Liver (tissue), 3 donors: ENCODE measurements around the gene MTCH1.

Experiments used
- CTCF ChIP-seq: fragments of 150-350 bp; IDR thresholded peaks from 2 replicates; pipeline ENCODE4 v1.5.1; 2017; ENCODE audit warnings: improper control_type of control experiment, low read depth, low read length; ENCODE audit not compliant: missing input control
- EGR1 ChIP-seq, 2 donors: IDR thresholded peaks; 2 replicates each; pipeline ENCODE4 v1.6.1; 2016 to 2018; ENCODE audit warnings: antibody characterized with exemption in 2 of 2, low read depth in 2 of 2
- GABPA ChIP-seq, 2 donors: IDR thresholded peaks in 1 of 2; conservative IDR thresholded peaks in 1 of 2; 2 replicates each; pipeline ENCODE4 v1.6.1; 2016; ENCODE audit warnings: antibody characterized with exemption in 2 of 2, mild to moderate bottlenecking in 1 of 2, moderate library complexity in 1 of 2
- JUND ChIP-seq, 2 donors: IDR thresholded peaks; 2 replicates each; pipeline ENCODE4 v1.6.1; 2016; ENCODE audit warnings: antibody characterized with exemption in 2 of 2
- NR2F2 ChIP-seq: IDR thresholded peaks from 2 replicates; pipeline ENCODE4 v1.6.1; 2016; ENCODE audit warnings: antibody characterized with exemption
- RAD21 ChIP-seq, 2 donors: IDR thresholded peaks; 2 replicates each; pipeline ENCODE4 v1.6.1; 2016; ENCODE audit warnings: antibody characterized with exemption in 2 of 2, mild to moderate bottlenecking in 2 of 2
- SP1 ChIP-seq: IDR thresholded peaks from 2 replicates; pipeline ENCODE4 v1.6.1; 2018; ENCODE audit warnings: antibody characterized with exemption, mild to moderate bottlenecking
- TAF1 ChIP-seq: conservative IDR thresholded peaks from 2 replicates; pipeline ENCODE4 v1.6.1; 2016; ENCODE audit warnings: antibody characterized with exemption, mild to moderate bottlenecking
- YY1 ChIP-seq: IDR thresholded peaks from 2 replicates; pipeline ENCODE4 v1.6.1; 2016; ENCODE audit warnings: antibody characterized with exemption, mild to moderate bottlenecking
- ZBTB33 ChIP-seq: IDR thresholded peaks from 2 replicates; pipeline ENCODE4 v1.6.1; 2016; ENCODE audit warnings: antibody characterized with exemption
- TF ChIP-seq, protein P1 (sequence below): IDR thresholded peaks from 2 replicates; pipeline ENCODE4 v1.6.1; 2016; ENCODE audit warnings: antibody characterized with exemption, mild to moderate bottlenecking
- TF ChIP-seq, protein P2 (sequence below): IDR thresholded peaks from 2 replicates; pipeline ENCODE4 v1.6.1; 2016; ENCODE audit warnings: antibody characterized with exemption
- donor health status: healthy.
- donor health status: healthy.

DNA sequence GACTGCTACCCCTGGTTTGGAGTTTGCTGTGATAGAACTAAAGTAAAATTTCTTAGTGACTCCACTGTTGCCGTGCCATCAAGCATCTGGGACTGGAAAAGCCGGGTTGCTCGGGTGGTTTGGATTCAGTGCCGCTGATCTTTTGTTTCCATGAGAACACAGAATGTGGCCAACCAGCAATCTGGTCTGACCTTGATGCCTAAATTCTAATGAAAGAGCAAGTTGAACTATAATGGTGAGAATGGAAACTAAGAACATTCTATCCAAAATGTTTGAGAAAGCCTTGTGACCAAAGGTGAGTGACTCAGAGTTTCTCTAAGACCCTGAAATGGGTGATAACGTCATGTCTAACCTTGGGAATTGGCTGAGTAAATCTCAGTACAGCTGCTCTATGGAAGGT, 41.3 kb downstream of the MTCH1 start:
- TF ChIP-seq EGR1 (IDR thresholded peaks at IDR 0.05; ENCODE audit: low read depth in 2 of 2) (no peak), NR2F2 (no peak), CTCF (no peak), RAD21 (IDR thresholded peaks at IDR 0.05) (no peak), SP1 (no peak), YY1 (no peak), TAF1 (no peak), ZBTB33 (no peak), GABPA (IDR thresholded peaks at IDR 0.05 in 1 of 2, conservative IDR thresholded peaks at IDR 0.05 in 1 of 2) (no peak), JUND (IDR thresholded peaks at IDR 0.05) (no peak)
- TF ChIP-seq, protein P1, sequence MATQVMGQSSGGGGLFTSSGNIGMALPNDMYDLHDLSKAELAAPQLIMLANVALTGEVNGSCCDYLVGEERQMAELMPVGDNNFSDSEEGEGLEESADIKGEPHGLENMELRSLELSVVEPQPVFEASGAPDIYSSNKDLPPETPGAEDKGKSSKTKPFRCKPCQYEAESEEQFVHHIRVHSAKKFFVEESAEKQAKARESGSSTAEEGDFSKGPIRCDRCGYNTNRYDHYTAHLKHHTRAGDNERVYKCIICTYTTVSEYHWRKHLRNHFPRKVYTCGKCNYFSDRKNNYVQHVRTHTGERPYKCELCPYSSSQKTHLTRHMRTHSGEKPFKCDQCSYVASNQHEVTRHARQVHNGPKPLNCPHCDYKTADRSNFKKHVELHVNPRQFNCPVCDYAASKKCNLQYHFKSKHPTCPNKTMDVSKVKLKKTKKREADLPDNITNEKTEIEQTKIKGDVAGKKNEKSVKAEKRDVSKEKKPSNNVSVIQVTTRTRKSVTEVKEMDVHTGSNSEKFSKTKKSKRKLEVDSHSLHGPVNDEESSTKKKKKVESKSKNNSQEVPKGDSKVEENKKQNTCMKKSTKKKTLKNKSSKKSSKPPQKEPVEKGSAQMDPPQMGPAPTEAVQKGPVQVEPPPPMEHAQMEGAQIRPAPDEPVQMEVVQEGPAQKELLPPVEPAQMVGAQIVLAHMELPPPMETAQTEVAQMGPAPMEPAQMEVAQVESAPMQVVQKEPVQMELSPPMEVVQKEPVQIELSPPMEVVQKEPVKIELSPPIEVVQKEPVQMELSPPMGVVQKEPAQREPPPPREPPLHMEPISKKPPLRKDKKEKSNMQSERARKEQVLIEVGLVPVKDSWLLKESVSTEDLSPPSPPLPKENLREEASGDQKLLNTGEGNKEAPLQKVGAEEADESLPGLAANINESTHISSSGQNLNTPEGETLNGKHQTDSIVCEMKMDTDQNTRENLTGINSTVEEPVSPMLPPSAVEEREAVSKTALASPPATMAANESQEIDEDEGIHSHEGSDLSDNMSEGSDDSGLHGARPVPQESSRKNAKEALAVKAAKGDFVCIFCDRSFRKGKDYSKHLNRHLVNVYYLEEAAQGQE = no peak
- TF ChIP-seq, protein P2, sequence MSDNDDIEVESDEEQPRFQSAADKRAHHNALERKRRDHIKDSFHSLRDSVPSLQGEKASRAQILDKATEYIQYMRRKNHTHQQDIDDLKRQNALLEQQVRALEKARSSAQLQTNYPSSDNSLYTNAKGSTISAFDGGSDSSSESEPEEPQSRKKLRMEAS = no peak
